ENCODE measurements around the gene PDP2. TPM values are rescaled to one million over a fixed set of nuclear protein-coding genes. Genes with fewer than 3 reads are reported as not detected.

The PDP2 gene
- total RNA-seq, 1 donor from 2014 or later = 5.1 TPM

GRCh38 chr16:66903544-66904427 is 23.5 kb downstream of the PDP2 start:
- DNase-seq (ENCODE audit: low read depth in 2 of 2) = no peak

DNA sequence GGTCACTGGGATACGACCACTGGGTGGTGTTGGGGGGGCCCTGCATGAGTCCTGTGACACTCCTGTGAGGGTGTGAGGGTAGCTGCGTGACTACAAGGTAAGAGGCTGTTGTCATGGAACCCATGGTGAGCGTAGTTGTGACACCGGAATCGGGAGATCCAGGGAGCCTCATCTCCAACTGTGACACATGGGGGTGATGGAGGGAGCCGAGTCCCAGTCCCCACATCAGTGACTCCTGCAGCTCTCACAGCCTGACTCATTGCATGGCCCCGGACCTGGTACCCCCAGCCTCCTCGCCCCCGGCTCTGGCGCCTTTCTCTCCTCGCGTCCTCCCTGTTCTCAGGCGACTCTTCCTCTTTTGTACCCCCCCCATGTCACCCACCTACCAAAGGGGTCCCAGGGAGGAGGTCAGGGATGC is 24.1 kb downstream of the PDP2 start:
- no peak for DNase-seq (ENCODE audit: low read depth in 2 of 2)

GRCh38 chr16:66904846-66905632 is 24.7 kb downstream of the PDP2 start:
- no peak for DNase-seq (ENCODE audit: low read depth in 2 of 2)

GRCh38 chr16:66905633-66906539 is 25.6 kb downstream of the PDP2 start:
- no peak for DNase-seq (ENCODE audit: low read depth in 2 of 2)

- no peak for DNase-seq (ENCODE audit: low read depth in 2 of 2)
Measured at GRCh38 chr16:66906916-66907836, 26.9 kb downstream of the PDP2 start.

- DNase-seq (ENCODE audit: low read depth in 2 of 2) = no peak
Measured at GRCh38 chr16:66908116-66908515, 27.8 kb downstream of the PDP2 start.

DNA sequence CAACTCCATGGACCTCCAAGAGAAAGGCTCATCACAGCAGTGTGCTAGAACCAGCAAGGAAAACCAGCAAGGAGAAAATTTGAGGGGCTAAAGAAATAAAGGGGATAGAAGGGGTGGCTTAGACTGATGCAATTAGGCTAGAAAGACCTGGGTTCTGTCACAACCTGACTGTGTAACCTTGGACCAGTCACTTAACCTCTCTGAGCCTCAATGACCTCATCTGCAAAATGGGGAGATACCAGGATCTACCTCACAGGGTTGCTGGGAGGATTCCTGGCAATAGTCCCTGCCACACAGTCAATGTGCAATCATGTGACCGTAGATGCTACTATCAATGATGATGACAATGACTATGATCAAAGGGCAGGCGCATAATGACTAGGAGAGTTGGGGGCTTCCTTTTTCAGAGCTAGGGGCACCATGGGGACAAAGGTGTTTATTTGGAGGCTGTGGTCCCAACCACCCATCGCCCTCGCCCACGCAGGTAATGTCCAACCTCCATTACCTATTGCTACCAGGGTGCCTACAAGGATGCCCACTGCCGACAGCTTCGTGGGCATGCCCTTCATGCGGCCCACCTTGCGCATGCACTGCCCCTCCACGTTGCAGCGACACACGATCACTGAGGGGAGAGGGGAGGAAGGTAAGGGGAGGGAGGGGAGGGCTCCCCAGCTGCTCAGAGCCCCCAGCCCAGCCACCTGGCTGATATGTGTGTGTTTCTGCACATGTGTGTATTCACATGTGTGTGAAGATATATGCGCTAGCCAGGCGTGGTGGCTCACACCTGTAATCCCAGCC is 28.6 kb downstream of the PDP2 start:
- DNase-seq (ENCODE audit: low read depth in 2 of 2) = no peak

- no peak for DNase-seq (ENCODE audit: low read depth in 2 of 2)
Measured at GRCh38 chr16:66910175-66910940, 30.0 kb downstream of the PDP2 start.

GRCh38 chr16:66911112-66911511 is 30.8 kb downstream of the PDP2 start:
- no peak for DNase-seq (ENCODE audit: low read depth in 2 of 2)

GRCh38 chr16:66911801-66912200 is 31.5 kb downstream of the PDP2 start:
- DNase-seq (ENCODE audit: low read depth in 2 of 2) = no peak

DNA sequence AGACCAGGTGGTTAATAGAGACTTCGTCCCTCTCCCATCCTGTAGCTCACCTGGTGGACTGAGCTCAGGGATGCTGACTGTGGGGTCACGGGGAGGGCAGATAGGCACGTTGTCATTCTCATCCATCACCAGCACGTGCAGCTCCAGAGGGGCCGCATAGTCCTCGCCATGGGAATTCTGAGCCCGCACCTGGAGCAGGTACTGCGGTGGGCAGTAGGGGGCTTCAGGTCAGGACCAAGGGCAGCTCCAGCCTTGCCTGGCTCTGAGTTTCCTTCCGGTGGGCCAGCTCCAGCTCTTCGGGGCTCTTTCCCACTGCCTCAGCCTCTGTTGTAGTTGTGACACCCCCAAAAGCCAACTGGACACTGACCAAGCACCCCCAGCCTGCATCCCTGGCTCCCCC is 32.8 kb downstream of the PDP2 start:
- no peak for DNase-seq (ENCODE audit: low read depth in 2 of 2)

DNA sequence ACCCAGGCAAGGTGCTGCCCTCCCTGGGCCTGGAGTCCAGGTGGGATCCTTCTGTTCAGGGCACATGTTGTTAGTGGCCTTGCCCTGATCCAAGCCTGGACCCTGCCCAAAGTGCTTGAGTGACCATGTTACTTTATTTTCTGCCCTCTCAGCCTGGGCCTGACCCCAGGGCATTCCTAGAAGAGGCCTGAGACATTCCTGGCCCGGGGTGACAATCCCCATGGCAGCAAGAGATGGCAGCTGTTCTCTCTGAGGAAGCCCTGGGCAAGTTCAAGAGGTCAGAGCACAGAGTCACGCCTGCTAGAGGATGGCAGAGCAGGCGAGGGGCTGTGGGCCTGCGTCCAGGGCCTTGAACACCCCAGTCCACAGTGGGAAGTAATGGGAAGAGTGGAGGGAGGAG is 33.4 kb downstream of the PDP2 start:
- DNase-seq (ENCODE audit: low read depth in 2 of 2) = no peak

DNA sequence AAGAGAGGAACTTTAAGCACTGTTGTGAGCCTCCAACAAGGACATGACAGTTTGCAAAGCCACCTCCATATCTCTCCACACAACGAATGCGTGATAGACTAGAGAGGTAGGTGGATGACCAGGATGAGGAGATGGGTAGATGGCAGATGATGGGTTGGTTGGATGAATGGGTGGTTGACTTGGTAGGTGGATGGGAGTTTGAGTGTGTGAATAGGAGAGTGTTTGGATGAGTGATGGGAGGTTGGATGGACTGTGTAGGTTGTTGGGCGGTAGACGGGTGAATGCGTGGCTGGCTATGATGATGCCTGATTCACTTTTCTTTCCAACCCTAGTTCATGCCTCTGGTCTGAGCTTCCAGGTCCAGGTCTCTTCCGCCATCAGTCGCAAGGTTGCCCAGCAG is 34.2 kb downstream of the PDP2 start:
- no peak for DNase-seq (ENCODE audit: low read depth in 2 of 2)

DNA sequence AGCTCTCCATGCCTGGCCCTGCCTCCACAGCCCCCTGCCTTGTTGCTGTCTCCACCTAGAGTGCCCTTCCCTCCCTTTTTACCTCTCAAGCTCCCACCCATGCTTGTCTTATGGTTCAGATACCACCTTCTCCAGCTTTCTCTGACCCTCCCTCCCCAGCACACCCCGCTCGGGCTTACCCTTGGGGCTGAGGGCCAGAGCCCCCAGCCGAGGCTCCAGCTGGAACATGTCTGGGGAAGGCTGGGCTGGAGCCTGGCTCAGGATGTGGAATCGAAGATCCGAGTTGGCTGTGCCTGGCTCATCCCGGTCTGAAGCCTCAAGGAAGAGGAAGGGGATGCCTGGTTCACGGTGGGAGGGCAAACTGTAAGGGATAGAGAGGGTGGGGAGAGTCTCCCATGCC is 34.7 kb downstream of the PDP2 start:
- no peak for DNase-seq (ENCODE audit: low read depth in 2 of 2)

DNA sequence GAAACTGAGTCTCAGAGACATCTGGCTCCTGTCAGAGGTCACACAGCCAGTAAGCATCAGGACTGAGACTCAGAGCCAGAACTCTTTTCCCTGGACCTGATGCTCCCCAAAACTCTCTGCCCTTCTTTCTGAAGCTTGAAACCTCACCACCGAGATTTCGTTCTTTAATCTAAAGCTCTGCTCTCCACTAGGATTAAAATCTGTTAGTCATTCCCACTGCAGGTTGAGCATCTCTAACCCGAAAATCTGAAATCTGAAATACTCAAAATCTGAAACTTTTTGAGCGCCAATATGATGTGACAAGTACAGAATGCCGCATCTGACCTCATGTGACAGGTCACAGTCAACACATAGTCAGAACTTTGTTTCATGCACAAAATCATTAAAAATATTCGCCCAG is 36.2 kb downstream of the PDP2 start:
- no peak for DNase-seq (ENCODE audit: low read depth in 2 of 2)

DNA sequence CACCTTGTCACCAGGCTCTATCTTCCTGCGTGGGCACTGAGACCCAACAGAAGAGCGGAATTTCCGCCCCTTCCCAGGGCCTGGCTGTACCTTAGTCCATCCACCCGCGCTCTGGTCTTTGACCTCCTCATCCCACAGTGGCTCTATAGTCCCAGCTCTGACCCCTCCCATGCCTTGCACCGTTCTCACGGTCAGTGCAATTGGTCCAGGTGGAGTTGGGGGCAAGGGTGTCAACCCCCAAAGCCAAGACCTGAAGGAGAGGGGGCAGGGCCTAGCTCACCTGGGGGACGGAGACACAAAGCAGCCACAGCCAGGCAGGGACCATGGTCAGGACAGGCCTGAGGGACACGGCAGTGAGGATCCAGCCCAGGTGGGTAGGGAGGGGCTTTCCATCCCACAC is 37.4 kb downstream of the PDP2 start:
- no peak for DNase-seq (ENCODE audit: low read depth in 2 of 2)

GRCh38 chr16:66918355-66918754 is 38.0 kb downstream of the PDP2 start:
- DNase-seq (ENCODE audit: low read depth in 2 of 2) = no peak

GRCh38 chr16:66918803-66919568 is 38.7 kb downstream of the PDP2 start, which contains the start of gene CDH16:
Gene CDH16, minus strand, starts transcription at chr16:66918885. Its CDS starts 820 bp downstream, at chr16:66918065.
- no peak for DNase-seq (ENCODE audit: low read depth in 2 of 2)

All from dermis microvascular lymphatic vessel endothelial cell (primary cell).